Right forelimb (tissue), 1 donor: Measurements from ENCODE around the gene MORN3.
"Not testable (repeated sequence)": the region's sequence is repeated elsewhere in the genome, so short reads cannot be mapped to it uniquely, and the experiment has no call there.

Experiments used
- DNase-seq: peaks from one replicate; pipeline ENCODE4 v3.0.0-alpha.2; 2018

MORN3 gene

GRCh38 chr12:121637231-121637914 lies 32.1 kb downstream of the MORN3 start:
- DNase-seq: no peak

GRCh38 chr12:121634836-121635235 lies 34.6 kb downstream of the MORN3 start:
- DNase-seq: no peak

- DNase-seq: not testable (repeated sequence)
Measured at GRCh38 chr12:121633833-121634196, 35.6 kb downstream of the MORN3 start.

- no peak for DNase-seq
Measured at GRCh38 chr12:121632069-121632970, 37.1 kb downstream of the MORN3 start.

- DNase-seq: no peak
Measured at GRCh38 chr12:121630791-121631355, 38.6 kb downstream of the MORN3 start.

- DNase-seq: no peak
Measured at GRCh38 chr12:121628536-121628935, 40.9 kb downstream of the MORN3 start.

GRCh38 chr12:121628037-121628436 lies 41.4 kb downstream of the MORN3 start:
- DNase-seq: no peak

GRCh38 chr12:121626853-121627640 lies 42.4 kb downstream of the MORN3 start:
- DNase-seq: peak; percentile 78

- peak; percentile 97 for DNase-seq
Measured at GRCh38 chr12:121626087-121626852, 43.2 kb downstream of the MORN3 start, which contains the start of gene ORAI1. TSS of gene ORAI1 (plus strand) at chr12:121626530.

- DNase-seq: no peak
Measured at GRCh38 chr12:121620333-121620891, 49.0 kb downstream of the MORN3 start.

- no peak for DNase-seq
Measured at GRCh38 chr12:121618659-121619233, 50.7 kb downstream of the MORN3 start.

GRCh38 chr12:121614872-121615467 lies 54.5 kb downstream of the MORN3 start:
- DNase-seq: no peak

GRCh38 chr12:121613462-121613861 lies 56.0 kb downstream of the MORN3 start:
- no peak for DNase-seq

GRCh38 chr12:121611306-121611705 lies 58.1 kb downstream of the MORN3 start:
- no peak for DNase-seq

GRCh38 chr12:121610239-121611149 lies 59.0 kb downstream of the MORN3 start:
- no peak for DNase-seq

- DNase-seq: no peak
Measured at GRCh38 chr12:121608301-121608700, 61.2 kb downstream of the MORN3 start.

GRCh38 chr12:121603581-121603980 lies 65.9 kb downstream of the MORN3 start:
- no peak for DNase-seq

GRCh38 chr12:121602766-121603165 lies 66.7 kb downstream of the MORN3 start:
- DNase-seq: no peak

GRCh38 chr12:121600702-121601336 lies 68.6 kb downstream of the MORN3 start:
- no peak for DNase-seq
